GM12878 (cell line): Measurements from ENCODE around the gene NBPF9.
"Not testable (repeated sequence)": the region's sequence is repeated elsewhere in the genome, so short reads cannot be mapped to it uniquely, and the experiment has no call there.

Source experiments
- CBX5 ChIP-seq: sonication (generic); IDR thresholded peaks from 2 replicates; pipeline ENCODE4 v1.6.1; 2016; ENCODE audit warnings: low read depth, moderate library complexity, mild to moderate bottlenecking, inconsistent platforms
- CREB1 ChIP-seq: IDR thresholded peaks from 2 replicates; pipeline ENCODE4 v1.6.1; 2012; ENCODE audit warnings: low read depth, mild to moderate bottlenecking, inconsistent platforms
- HSF1 ChIP-seq: fragments of 150-350 bp; IDR thresholded peaks from 2 replicates; pipeline ENCODE4 v1.6.1; 2014; ENCODE audit warnings: mild to moderate bottlenecking, low read depth, low read length
- MYB ChIP-seq: fragments of 150-350 bp; IDR thresholded peaks from 2 replicates; pipeline ENCODE4 v1.6.1; 2014; ENCODE audit warnings: mild to moderate bottlenecking, low read depth, low read length, borderline replicate concordance
- NR2C2 ChIP-seq: IDR thresholded peaks from 2 replicates; pipeline ENCODE4 v1.6.1; 2011; ENCODE audit warnings: borderline replicate concordance, low read depth; ENCODE audit not compliant: control insufficient read depth, insufficient read length
- POLR2A ChIP-seq: IDR thresholded peaks from 2 replicates; pipeline ENCODE4 v1.6.1; 2011; ENCODE audit warnings: low read depth, mild to moderate bottlenecking, low read length
- RAD21 ChIP-seq: IDR thresholded peaks from 2 replicates; pipeline ENCODE4 v1.6.1; 2011; ENCODE audit warnings: mild to moderate bottlenecking, low read depth, low read length, moderate library complexity; ENCODE audit not compliant: insufficient read depth

- TF ChIP-seq NR2C2, CREB1, MYB, RAD21, CBX5, POLR2A, HSF1: not testable (repeated sequence)
These were observed 38.7 kb downstream of the NBPF9 start for GRCh38 chr1:149064611-149065010.
